IMR-90 (cell line): Measurements from ENCODE around the gene NFASC. TPM values are rescaled to one million over a fixed set of nuclear protein-coding genes. Genes with fewer than 3 reads are reported as not detected.

Experiments
- ATAC-seq: fragments of 200-7000 bp; cut with Tn5 transposase; 2 replicates; pipeline ENCODE4 v1.9.1; 2020; ENCODE audit warnings: low read depth, mild to moderate bottlenecking, moderate library complexity
- BruUV-seq: library from RNA; stranded (reverse); fragments of 400-500 nt; replicated peaks from 2 replicates; lab custom pipeline; 2021; lab: Mats Ljungman, UMichigan
- CTCF ChIA-PET: fragments of 300-600 bp; formaldehyde crosslinking; extraction: SDS; loops from one replicate; lab custom pipeline; 2021; ENCODE audit warnings: antibody characterized with exemption; lab: Yijun Ruan, JAX
- POLR2A ChIA-PET: fragments of 300-600 bp; sonication (Branson Sonifier 250); formaldehyde crosslinking; loops from one replicate; lab custom pipeline; 2022; ENCODE audit warnings: antibody characterized with exemption; ENCODE audit not compliant: unreplicated experiment; lab: Charles Lee
- DNase-seq: peaks from one replicate; pipeline ENCODE4 v3.0.0; 2013
- H2AFZ ChIP-seq: replicated peaks from 2 replicates; pipeline ENCODE3; 2013; ENCODE audit warnings: low read length, mild to moderate bottlenecking; ENCODE audit not compliant: poor library complexity
- H2AK5ac ChIP-seq: 2 replicates; pipeline ENCODE4 v1.6.1; 2013; ENCODE audit warnings: low read depth, low read length, inconsistent platforms
- H2AK9ac ChIP-seq: replicated peaks from 2 replicates; pipeline ENCODE3; 2013; ENCODE audit warnings: mild to moderate bottlenecking, low read depth, low read length, moderate library complexity; ENCODE audit not compliant: poor library complexity
- H2BK120ac ChIP-seq: 2 replicates; pipeline ENCODE4 v1.6.1; 2013; ENCODE audit warnings: low read depth, low read length, inconsistent platforms
- H2BK15ac ChIP-seq: 3 replicates; pipeline ENCODE4 v1.6.1; 2013; ENCODE audit warnings: low read depth, low read length, inconsistent platforms
- H2BK20ac ChIP-seq: 2 replicates; pipeline ENCODE4 v1.6.1; 2013; ENCODE audit warnings: low read depth, mild to moderate bottlenecking, inconsistent platforms, low read length, moderate library complexity
- H2BK5ac ChIP-seq: 2 replicates; pipeline ENCODE4 v1.6.1; 2013; ENCODE audit warnings: mild to moderate bottlenecking, low read depth, low read length, inconsistent platforms; ENCODE audit not compliant: poor library complexity, severe bottlenecking
- H3K14ac ChIP-seq: replicated peaks from 2 replicates; pipeline ENCODE4 v1.6.1; 2013; ENCODE audit warnings: low read depth, low read length, inconsistent platforms
- H3K18ac ChIP-seq: 2 replicates; pipeline ENCODE4 v1.6.1; 2013; ENCODE audit warnings: low read depth, low read length, control low read depth
- H3K23ac ChIP-seq: 2 replicates; pipeline ENCODE4 v1.6.1; 2013; ENCODE audit warnings: low read depth, low read length, inconsistent platforms
- H3K27ac ChIP-seq: 2 replicates; pipeline ENCODE4 v1.5.1; 2013; ENCODE audit warnings: mild to moderate bottlenecking, control low read depth, low read length; ENCODE audit not compliant: insufficient read depth
- H3K27me3 ChIP-seq: 2 replicates; pipeline ENCODE4 v1.6.1; 2013; ENCODE audit warnings: low read length; ENCODE audit not compliant: control insufficient read depth, insufficient read depth
- H3K36me3 ChIP-seq: 2 replicates; pipeline ENCODE4 v1.6.1; 2013; ENCODE audit warnings: low read length, mixed read lengths; ENCODE audit not compliant: control insufficient read depth, insufficient read depth
- H3K4ac ChIP-seq: 2 replicates; pipeline ENCODE4 v1.6.1; 2013; ENCODE audit warnings: low read depth, low read length, inconsistent platforms
- H3K4me1 ChIP-seq: 2 replicates; pipeline ENCODE4 v1.6.1; 2013; ENCODE audit warnings: low read length, mixed read lengths; ENCODE audit not compliant: control insufficient read depth, insufficient read depth
- H3K4me2 ChIP-seq: 2 replicates; pipeline ENCODE4 v1.6.1; 2013; ENCODE audit warnings: low read depth, mild to moderate bottlenecking, control low read depth, low read length, moderate library complexity
- H3K4me3 ChIP-seq: 2 replicates; pipeline ENCODE4 v1.5.1; 2013; ENCODE audit warnings: low read depth, mild to moderate bottlenecking, control low read depth, low read length, moderate library complexity; ENCODE audit not compliant: insufficient read depth
- H3K56ac ChIP-seq: 2 replicates; pipeline ENCODE4 v1.6.1; 2013; ENCODE audit warnings: low read length, inconsistent platforms; ENCODE audit not compliant: insufficient read depth; ENCODE audit errors: extremely low read depth
- H3K79me1 ChIP-seq, 2 experiments: 2 replicates each; pipeline ENCODE4 v1.6.1; 2013; ENCODE audit warnings: low read length in 2 of 2, inconsistent platforms in 1 of 2, low read depth in 1 of 2
- H3K9ac ChIP-seq: 2 replicates; pipeline ENCODE4 v1.6.1; 2013; ENCODE audit warnings: low read depth, low read length, control low read depth
- H3K9me1 ChIP-seq: 2 replicates; pipeline ENCODE4 v1.6.1; 2013; ENCODE audit warnings: low read length, inconsistent platforms; ENCODE audit not compliant: insufficient read depth
- H3K9me3 ChIP-seq: 2 replicates; pipeline ENCODE4 v1.6.1; 2013; ENCODE audit warnings: low read length; ENCODE audit not compliant: control insufficient read depth, insufficient read depth
- H4K20me1 ChIP-seq: 2 replicates; pipeline ENCODE4 v1.6.1; 2013; ENCODE audit warnings: low read length, inconsistent platforms; ENCODE audit not compliant: insufficient read depth
- H4K5ac ChIP-seq: 2 replicates; pipeline ENCODE4 v1.6.1; 2013; ENCODE audit warnings: mild to moderate bottlenecking, low read depth, low read length, control low read depth
- H4K8ac ChIP-seq, 2 experiments: 2 replicates each; pipeline ENCODE4 v1.6.1; 2013; ENCODE audit warnings: low read depth in 2 of 2, low read length in 2 of 2, control low read depth in 1 of 2, inconsistent platforms in 1 of 2
- H4K91ac ChIP-seq: 2 replicates; pipeline ENCODE4 v1.6.1; 2013; ENCODE audit warnings: low read depth, low read length, inconsistent platforms; ENCODE audit not compliant: insufficient read depth
- BHLHE40 ChIP-seq: fragments of 150-350 bp; IDR thresholded peaks from 2 replicates; pipeline ENCODE4 v1.6.1; 2016; ENCODE audit warnings: mild to moderate bottlenecking, low read depth, low read length
- CEBPB ChIP-seq: IDR thresholded peaks from 2 replicates; pipeline ENCODE4 v1.6.1; 2012; ENCODE audit warnings: low read depth, low read length, improper control_type of control experiment
- CHD1 ChIP-seq: IDR thresholded peaks from 2 replicates; pipeline ENCODE4 v1.6.1; 2012; ENCODE audit warnings: low read depth, low read length, improper control_type of control experiment
- ELK1 ChIP-seq: fragments of 150-350 bp; IDR thresholded peaks from 2 replicates; pipeline ENCODE4 v1.6.1; 2016; ENCODE audit warnings: low read depth, mild to moderate bottlenecking, low read length, moderate library complexity, borderline replicate concordance
- FOS ChIP-seq: fragments of 150-350 bp; IDR thresholded peaks from 2 replicates; pipeline ENCODE4 v1.6.1; 2016; ENCODE audit warnings: low read depth, low read length
- MAFK ChIP-seq: IDR thresholded peaks from 2 replicates; pipeline ENCODE4 v1.6.1; 2012; ENCODE audit warnings: low read depth, low read length, improper control_type of control experiment
- MAZ ChIP-seq: IDR thresholded peaks from 2 replicates; pipeline ENCODE4 v1.6.1; 2012; ENCODE audit warnings: low read depth, mild to moderate bottlenecking, low read length, improper control_type of control experiment, moderate library complexity, borderline replicate concordance
- MXI1 ChIP-seq: IDR thresholded peaks from 2 replicates; pipeline ENCODE4 v1.6.1; 2012; ENCODE audit warnings: low read depth, mild to moderate bottlenecking, low read length, moderate library complexity, borderline replicate concordance
- NFE2L2 ChIP-seq: fragments of 150-350 bp; IDR thresholded peaks from 2 replicates; pipeline ENCODE4 v1.6.1; 2016; ENCODE audit warnings: low read depth, mild to moderate bottlenecking, low read length
- POLR2A ChIP-seq: IDR thresholded peaks from 2 replicates; pipeline ENCODE4 v1.6.1; 2012; ENCODE audit warnings: mild to moderate bottlenecking, low read depth, low read length
- RAD21 ChIP-seq: IDR thresholded peaks from 2 replicates; pipeline ENCODE4 v1.6.1; 2012; ENCODE audit warnings: low read length, improper control_type of control experiment
- RCOR1 ChIP-seq: IDR thresholded peaks from 2 replicates; pipeline ENCODE4 v1.6.1; 2012; ENCODE audit warnings: mild to moderate bottlenecking, low read length, improper control_type of control experiment; ENCODE audit not compliant: insufficient replicate concordance
- RFX5 ChIP-seq: IDR thresholded peaks from 2 replicates; pipeline ENCODE4 v1.8.0; 2012; ENCODE audit warnings: low read depth, mild to moderate bottlenecking, low read length, moderate library complexity
- SMC3 ChIP-seq: fragments of 150-350 bp; IDR thresholded peaks from 2 replicates; pipeline ENCODE4 v1.6.1; 2016; ENCODE audit warnings: low read depth, mild to moderate bottlenecking, antibody characterized with exemption, low read length, moderate library complexity
- USF2 ChIP-seq: fragments of 150-350 bp; IDR thresholded peaks from 2 replicates; pipeline ENCODE4 v1.6.1; 2017; ENCODE audit warnings: mild to moderate bottlenecking, antibody characterized with exemption, low read length, low read depth
- WGBS, 2 experiments: methylation state at CpG; one replicate each; pipeline versions ENCODE4 v1.1.5 to v1.1.7; 2013; ENCODE audit warnings: missing lambda C conversion rate in 2 of 2; ENCODE audit not compliant: insufficient read length in 1 of 2; ENCODE audit errors: extremely low coverage in 2 of 2; 5-methylcytosine and 5-hydroxymethylcytosine counted together
- dilution Hi-C: fragments of 300-500 bp; cut with HindIII; formaldehyde crosslinking; loops from one replicate; pipeline ENCODE4 v1.14.3; 2018; ENCODE audit warnings: low sequenced_read_pairs; ENCODE audit not compliant: unreplicated experiment
- in situ Hi-C: fragments of 300-500 bp; cut with MboI; formaldehyde crosslinking; loops from 3 replicates; pipeline ENCODE4 v1.14.3; 2019; ENCODE audit warnings: low sequenced_read_pairs, inconsistent platforms, mixed read lengths
- intact Hi-C: fragments of 100-400 bp; cut with micrococcal nuclease; formaldehyde crosslinking; loops from 2 replicates; pipeline ENCODE4 v1.10.0; 2022
- polyA plus RNA-seq, 3 experiments: library from polyadenylated mRNA; depleted of rRNA; stranded (reverse); fragments of >200 nt; gene quantifications; 2 replicates each; pipeline ENCODE4 v1.2.3, GENCODE V29; 2012; ENCODE audit warnings: low replicate concordance in 1 of 3
- total RNA-seq: library from RNA; depleted of rRNA; stranded (reverse); fragments of >200 nt; gene quantifications from 2 replicates; pipeline ENCODE4 v1.2.3, GENCODE V29; 2012
- TF ChIP-seq, protein P1 (sequence below): conservative IDR thresholded peaks from 2 replicates; pipeline ENCODE4 v1.5.1; 2012; ENCODE audit warnings: mild to moderate bottlenecking, low read depth, low read length, improper control_type of control experiment

NFASC gene
- total and polyA plus RNA-seq, 2 of the 4 experiments (the other 2 are of a cell fraction): 0.18 to 0.79 TPM

DNA sequence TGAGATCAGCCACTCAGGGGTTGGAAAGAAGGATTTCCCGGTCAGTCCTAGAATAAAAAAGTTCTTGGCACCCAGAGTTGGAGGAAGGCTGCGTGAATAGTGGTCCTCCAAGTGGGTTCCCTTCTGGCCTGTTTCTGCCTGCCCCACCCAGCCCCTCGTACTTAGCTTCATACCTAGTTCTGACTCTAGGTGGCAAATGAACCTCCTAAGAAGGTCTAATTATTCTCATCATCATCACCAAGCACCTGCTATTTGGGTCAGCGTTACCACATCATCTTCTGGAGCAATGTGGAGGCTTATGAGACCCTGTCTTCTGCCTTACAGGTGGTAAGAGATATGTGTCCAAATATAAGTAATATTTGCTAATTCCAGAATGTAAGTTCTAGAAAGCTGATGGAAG, 35.9 kb upstream of the NFASC start:
- CTCF ChIA-PET: interaction anchor here (0.7 to 0.8 kb wide), 2 partner anchors 28 to 237 kb away, joined by 4 to 7 read pairs; no protein-coding TSS in a partner anchor
- H3K9me3 ChIP-seq: no peaks in the 10 kb centered on the region
- no peak overlapping the region for H2AFZ ChIP-seq
- no peaks in the 10 kb centered on the region for H3K79me1 ChIP-seq
- H3K14ac ChIP-seq: no peak overlapping the region
- H4K91ac ChIP-seq: no peak overlapping the region
- H3K27ac ChIP-seq: no peak overlapping the region
- H3K9ac ChIP-seq: no peak overlapping the region
- DNase-seq (no peak), ATAC-seq (no peak)
- no peak overlapping the region for H3K4me2 ChIP-seq
- H4K5ac ChIP-seq: no peak overlapping the region
- dilution Hi-C loops (no loop called here), in situ Hi-C loops (no loop called here), intact Hi-C loops (no loop called here)
- TF ChIP-seq SMC3 (no peak), RFX5 (no peak), MAZ (no peak), MXI1 (no peak), BHLHE40 (no peak), CEBPB (no peak), ELK1 (no peak), USF2 (no peak), FOS (no peak), POLR2A (no peak), RAD21 (no peak), CHD1 (no peak), RCOR1 (no peak), MAFK (no peak), NFE2L2 (no peak)
- TF ChIP-seq, protein P1, sequence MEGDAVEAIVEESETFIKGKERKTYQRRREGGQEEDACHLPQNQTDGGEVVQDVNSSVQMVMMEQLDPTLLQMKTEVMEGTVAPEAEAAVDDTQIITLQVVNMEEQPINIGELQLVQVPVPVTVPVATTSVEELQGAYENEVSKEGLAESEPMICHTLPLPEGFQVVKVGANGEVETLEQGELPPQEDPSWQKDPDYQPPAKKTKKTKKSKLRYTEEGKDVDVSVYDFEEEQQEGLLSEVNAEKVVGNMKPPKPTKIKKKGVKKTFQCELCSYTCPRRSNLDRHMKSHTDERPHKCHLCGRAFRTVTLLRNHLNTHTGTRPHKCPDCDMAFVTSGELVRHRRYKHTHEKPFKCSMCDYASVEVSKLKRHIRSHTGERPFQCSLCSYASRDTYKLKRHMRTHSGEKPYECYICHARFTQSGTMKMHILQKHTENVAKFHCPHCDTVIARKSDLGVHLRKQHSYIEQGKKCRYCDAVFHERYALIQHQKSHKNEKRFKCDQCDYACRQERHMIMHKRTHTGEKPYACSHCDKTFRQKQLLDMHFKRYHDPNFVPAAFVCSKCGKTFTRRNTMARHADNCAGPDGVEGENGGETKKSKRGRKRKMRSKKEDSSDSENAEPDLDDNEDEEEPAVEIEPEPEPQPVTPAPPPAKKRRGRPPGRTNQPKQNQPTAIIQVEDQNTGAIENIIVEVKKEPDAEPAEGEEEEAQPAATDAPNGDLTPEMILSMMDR: no peak
- no peak overlapping the region for H2BK15ac ChIP-seq
- no peak overlapping the region for H2BK5ac ChIP-seq
- H3K9me1 ChIP-seq: no peaks in the 10 kb centered on the region
- POLR2A ChIA-PET: interaction anchor here (0.6 kb wide), 1 partner anchor 17 kb away, joined by 9 read pairs; no protein-coding TSS in a partner anchor
- no peak overlapping the region for H3K4me3 ChIP-seq
- H2BK120ac ChIP-seq: no peak overlapping the region
- no peak overlapping the region for H3K18ac ChIP-seq
- no peak overlapping the region for H2BK20ac ChIP-seq
- H4K8ac ChIP-seq: no peak overlapping the region
- H3K4ac ChIP-seq: no peak overlapping the region
- WGBS, 2 experiments: no CpG with 5 or more reads among the region's 4 CpGs
- no peaks in the 10 kb centered on the region for H3K4me1 ChIP-seq
- no peak overlapping the region for H3K23ac ChIP-seq
- H3K36me3 ChIP-seq: no peaks in the 10 kb centered on the region
- BruUV-seq: no TSS peak
- peaks cover 3% of the 10 kb centered on the region; the same call in 1 of the 2 replicates for H3K27me3 ChIP-seq
- H2AK9ac ChIP-seq: no peak overlapping the region
- H3K56ac ChIP-seq: no peak overlapping the region
- no peak overlapping the region for H2AK5ac ChIP-seq
- no peaks in the 10 kb centered on the region for H4K20me1 ChIP-seq
